ENCODE data around the gene PDCD1LG2.
"Not testable (repeated sequence)": the region's sequence is repeated elsewhere in the genome, so short reads cannot be mapped to it uniquely, and the experiment has no call there.

PDCD1LG2 gene

DNA sequence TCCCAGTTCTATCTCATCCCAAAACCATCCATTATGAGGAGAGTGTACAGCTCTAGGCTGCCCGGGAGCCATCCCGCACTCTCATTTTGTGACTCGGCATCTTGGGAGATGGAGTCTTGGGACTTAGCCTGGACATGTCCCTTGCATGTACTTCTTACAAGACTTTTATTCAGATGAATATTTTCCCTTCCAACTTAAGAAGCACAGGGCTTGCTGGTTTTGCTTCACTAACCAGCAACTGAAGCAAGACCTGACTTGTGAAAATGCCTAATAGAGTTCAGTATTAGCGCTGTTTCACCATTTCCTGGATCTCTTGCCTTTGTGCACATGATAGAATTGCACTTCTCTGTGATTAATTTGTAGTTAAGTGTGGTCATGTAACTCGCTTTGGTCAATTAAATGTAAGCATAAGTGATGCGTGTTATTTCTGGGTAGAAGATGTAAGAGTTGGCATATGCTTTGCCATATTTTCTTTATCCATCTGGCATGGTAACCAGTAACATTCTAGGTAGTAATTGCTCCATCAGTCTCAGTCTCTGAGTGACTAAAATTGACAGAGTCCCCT is 55.8 kb downstream of the PDCD1LG2 start:
- no peak for DNase-seq (ENCODE audit: low read depth in 2 of 2)

DNA sequence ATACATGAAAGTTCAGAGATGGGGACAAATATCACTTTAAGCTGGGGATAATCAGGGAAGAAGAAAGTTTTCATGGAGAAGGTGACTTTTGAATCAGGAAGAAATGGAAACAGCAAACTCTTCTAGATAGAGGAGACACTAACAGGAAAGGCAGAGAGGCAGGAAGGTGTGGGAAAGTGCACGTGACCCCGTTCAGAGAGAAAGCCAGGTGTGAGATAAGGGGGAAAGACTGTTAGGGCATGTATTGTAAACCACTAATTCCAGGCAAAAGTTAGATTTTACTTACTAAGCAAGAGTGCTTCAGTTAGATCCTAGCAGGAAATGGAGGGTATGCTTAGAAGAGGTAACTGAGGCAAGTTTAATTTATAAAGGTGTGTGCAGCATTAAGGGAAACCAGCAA is 58.5 kb downstream of the PDCD1LG2 start:
- no peak for DNase-seq (ENCODE audit: low read depth in 2 of 2)

DNA sequence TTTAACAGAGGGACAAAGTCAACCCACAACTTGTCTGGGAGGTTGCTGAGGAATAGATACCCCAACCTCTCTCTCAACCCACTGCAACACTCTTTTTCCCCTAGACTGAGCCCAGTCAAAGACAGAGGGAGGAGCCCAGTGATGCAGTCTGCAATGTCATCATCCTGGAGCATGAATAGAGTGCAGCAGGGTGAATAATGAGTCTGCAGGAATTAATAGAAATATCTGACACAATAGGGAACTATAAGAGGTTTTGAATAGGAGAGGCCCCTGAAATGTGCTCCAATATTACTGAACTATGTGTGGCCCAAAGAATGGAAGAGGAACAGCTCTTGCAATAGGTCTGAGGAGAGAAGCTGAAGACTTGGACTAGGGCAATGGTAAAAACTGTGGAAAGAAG is 59.1 kb downstream of the PDCD1LG2 start:
- DNase-seq (ENCODE audit: low read depth in 2 of 2) = no peak

DNA sequence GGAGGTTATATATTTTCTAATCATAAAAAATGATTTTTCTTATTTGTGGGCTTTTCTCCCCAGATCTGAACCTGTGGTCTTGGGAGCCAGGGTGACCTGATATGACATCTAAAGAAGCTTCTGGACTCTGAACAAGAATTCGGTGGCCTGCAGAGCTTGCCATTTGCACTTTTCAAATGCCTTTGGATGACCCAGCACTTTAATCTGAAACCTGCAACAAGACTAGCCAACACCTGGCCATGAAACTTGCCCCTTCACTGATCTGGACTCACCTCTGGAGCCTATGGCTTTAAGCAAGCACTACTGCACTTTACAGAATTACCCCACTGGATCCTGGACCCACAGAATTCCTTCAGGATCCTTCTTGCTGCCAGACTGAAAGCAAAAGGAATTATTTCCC is 59.6 kb downstream of the PDCD1LG2 start:
- DNase-seq (ENCODE audit: low read depth in 2 of 2) = no peak

DNA sequence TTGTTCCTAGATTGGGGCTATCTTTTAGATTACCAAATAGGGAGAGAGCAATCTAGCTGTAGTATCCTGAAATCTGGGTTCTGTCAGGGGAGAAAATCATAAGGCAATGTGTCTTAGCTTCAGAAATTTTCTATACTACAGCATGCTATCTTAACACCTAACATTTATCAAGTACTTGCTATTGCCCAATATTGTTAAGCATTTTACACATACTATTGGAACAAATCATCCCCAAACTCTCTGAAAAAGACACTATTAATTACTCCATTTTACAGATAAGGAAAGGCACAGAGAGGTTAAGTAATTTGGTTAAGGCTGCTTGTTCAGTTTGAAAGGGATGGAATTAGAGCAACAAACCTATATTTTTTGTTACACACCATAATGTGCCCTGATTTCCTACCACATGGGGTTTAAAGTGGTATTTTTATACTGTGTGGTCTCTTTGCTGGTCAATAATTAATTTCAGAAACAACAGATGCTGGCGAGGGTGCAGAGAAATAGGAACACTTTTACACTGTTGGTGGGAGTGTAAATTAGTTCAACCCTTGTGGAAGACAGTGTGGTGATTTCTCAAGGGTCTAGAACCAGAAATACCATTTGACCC is 61.4 kb downstream of the PDCD1LG2 start:
- no peak for DNase-seq (ENCODE audit: low read depth in 2 of 2)

DNA sequence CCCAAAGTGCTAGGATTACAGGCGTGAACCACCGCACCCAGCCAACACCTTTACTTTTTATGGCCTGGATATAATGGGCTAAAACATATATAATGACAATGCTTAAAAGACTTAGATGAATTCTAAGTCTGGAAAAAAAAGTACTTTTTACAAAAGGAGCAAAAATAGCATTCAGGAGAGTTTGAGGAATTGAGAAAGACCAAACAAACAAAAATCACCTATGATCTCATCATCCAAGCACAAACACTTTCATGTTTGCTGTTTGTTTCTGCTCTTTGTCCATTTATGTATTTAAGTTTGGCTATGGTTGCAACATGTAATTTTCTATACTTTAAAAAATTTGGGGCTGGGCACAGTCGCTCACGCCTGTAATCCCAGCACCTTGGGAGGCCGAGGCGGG is 63.8 kb downstream of the PDCD1LG2 start:
- no peak for DNase-seq (ENCODE audit: low read depth in 2 of 2)

DNA sequence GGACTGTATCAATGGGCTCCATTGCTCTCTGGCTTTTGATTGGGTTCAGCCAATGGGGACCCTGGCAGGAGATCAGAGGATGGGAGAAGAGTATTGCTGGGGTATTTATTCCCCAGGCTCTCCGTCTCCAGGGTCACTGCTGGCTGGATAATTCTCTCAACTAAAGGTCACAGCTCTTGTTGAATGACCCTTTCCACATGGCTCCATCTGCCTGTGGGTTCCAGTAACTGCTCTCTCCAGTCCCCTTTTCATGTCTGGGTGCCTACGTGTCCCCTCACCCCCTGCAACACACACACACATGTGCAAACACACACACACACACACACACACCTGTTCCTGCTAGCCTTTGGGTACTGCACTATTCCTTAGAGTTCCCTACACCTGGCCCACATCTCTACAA is 64.7 kb downstream of the PDCD1LG2 start:
- no peak for DNase-seq (ENCODE audit: low read depth in 2 of 2)

DNA sequence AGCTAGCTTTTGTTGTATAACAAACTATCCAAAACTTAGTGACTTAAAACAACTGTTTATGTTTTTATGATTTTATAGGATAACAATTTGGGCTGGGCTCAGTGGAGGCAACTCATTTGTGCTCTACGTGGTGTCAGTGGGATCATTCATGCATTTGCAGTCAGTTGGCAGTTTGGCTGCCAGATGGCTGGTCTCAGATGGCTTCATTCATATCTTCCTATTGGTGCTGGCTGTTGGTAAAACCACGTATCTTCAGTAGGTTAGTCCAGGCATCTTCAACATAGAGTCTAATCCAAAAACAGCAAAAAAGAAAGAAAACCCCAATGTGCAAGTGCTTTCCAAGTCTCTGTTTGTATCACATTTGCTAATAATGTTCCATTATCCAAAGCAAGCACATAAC is 66.9 kb downstream of the PDCD1LG2 start:
- DNase-seq (ENCODE audit: low read depth in 2 of 2) = no peak

DNA sequence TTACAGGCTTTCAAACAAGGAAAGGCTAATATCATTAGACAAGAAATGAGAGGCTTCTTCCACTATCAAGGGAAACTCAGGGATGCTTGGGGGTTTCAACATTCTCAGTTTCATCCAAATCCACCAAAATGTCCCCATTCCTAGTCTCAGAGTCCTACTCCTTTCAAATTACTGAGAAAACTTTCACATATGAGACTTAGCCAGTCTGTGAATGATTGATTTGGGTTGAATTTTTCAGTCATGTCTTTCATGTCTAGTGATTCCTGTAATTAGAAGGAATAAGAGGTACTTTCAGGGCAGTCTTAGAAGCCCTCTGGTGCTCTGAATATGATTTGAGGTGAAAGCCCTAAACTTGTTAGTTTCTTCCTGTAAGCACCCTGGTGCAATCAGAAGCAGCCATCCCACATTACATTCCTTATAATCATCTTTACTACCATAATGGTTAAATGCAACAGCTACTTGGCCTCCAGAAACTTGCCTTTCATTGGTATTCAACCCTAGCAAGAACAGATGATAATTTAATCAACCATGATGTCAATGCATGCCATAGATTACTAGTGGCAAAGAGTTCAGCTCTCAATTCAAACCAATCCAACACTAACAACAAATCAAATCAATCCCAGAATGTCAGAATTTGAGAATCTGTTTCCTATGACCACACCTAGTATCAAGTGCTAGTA is 67.8 kb downstream of the PDCD1LG2 start:
- no peak for DNase-seq (ENCODE audit: low read depth in 2 of 2)

DNA sequence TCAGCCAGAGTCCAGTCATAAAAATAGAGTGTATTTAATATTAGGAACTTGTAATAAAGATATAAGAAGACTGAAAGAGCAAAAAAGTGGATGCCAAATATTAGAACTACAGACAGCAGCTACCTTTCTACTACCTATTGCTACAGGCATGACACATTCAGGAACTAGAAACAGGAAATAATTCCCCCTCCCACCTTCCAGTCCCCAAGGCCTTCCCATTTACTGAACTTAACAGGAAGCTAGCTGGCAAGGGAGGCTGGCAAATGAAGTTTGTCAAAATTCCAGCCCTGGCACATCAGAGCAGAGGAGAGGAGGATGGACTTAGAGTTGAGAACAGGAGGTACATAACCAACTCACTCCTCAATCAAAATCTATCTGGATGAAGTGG is 68.4 kb downstream of the PDCD1LG2 start:
- no peak for DNase-seq (ENCODE audit: low read depth in 2 of 2)

DNA sequence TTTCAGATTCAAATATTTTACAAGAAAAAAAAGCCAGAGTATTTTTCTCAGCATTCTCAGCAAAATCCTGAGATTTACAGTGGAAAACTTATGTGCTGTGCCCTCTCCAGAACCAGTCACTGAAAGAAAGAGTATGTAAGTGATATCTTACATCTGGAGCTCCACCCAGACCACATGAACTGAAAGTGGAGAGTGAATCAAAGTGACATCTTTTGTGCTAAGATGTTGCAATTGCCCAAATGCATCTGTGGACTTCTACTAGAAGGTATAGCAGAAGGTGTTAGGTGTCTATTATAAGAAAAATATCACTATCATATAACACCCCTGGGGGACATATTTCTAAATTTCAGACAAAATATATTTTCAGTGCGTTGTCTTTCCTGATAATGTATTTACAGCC is 69.5 kb downstream of the PDCD1LG2 start:
- DNase-seq (ENCODE audit: low read depth in 2 of 2) = no peak

DNA sequence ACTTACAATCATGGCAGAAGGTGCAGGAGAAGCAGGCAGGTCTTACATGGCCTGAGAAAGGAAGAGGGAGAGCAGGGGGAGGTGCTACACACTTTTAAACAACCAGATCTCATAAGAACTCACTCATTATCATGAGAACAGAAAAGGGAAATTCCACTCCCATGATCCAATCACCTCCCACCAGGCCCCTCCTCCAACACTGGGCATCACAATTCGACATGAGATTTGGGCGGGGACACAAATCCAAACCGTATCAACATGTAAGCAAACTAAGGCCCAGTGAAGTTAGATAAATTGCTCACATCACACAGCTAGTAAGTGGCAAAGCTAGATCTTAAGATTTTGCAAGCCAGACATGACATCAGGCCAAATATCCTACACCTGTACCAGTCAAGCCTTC is 70.3 kb downstream of the PDCD1LG2 start:
- DNase-seq (ENCODE audit: low read depth in 2 of 2) = no peak

DNA sequence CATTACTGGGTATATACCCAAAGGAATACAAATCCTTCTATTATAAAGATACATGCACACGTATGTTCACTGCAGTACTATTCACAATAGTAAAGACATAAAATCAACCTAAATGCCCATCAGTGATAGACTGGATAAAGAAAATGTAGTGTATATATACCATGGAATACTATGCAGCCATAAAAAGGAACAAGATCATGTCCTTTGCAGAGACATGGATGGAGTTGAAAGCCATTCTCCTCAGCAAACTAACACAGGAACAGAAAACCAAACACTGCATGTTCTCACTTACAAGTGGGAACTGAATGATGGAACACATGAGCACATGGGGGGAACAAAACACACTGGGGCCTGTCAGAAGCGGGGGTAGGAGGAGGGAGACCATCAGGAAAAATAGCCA is 71.4 kb downstream of the PDCD1LG2 start:
- DNase-seq (ENCODE audit: low read depth in 2 of 2) = not testable (repeated sequence)

DNA sequence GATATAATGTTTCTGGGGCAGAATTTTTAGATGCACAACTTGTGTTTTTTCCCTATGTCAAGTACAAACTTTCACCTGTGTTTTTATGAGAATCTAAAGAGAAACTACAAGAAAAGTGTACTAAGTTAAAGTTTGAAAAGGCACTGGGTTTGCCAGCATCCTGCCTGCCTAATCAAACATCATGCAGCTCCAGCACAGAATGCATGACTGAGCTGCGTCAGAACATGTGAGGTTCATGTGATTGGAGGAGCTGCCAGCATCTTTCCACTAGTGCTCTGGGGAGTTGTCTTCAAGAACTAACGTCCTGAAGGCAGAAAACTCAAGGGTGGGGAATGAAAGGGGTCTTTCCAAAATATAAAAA is 72.5 kb downstream of the PDCD1LG2 start:
- DNase-seq (ENCODE audit: low read depth in 2 of 2) = no peak

DNA sequence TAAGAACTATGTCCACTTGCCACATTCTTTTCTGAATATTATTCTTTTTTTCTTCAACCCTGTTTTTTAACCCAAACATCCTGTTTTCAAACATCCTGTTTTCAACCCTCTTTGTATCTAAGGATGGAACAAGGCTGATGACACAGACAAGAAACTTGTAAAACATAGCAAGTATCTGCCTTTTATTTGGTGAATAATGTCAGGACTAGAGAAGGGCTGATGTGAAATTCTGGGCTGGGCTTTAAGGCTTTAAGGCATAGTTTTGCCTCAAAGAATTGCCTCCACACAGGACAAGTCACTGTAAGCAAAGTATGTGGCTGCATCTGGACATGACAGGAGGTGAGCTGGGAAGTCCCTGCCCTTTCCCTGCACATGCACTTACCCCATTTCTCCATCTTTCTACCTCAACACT is 76.1 kb downstream of the PDCD1LG2 start:
- no peak for DNase-seq (ENCODE audit: low read depth in 2 of 2)

DNA sequence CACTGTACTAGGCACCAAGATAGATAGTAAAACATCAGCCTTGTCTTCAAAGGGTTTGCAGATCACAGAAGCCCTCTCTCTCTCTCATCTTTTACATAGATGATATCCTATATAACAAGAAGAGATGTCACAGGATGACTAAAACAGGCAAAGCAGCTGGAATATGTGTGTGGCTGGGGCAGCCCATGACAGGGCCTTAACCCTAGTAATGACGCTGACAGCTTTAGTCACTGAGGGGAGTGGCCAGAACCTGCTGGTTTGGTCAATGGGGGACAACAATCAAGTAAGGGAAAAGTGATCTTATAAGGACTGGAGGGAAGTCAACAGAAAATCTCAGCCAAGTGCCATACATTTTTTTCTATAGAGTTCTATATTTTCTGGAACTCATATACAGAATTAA is 76.7 kb downstream of the PDCD1LG2 start:
- DNase-seq (ENCODE audit: low read depth in 2 of 2) = peak in 1 of 2 donors; percentile 42

DNA sequence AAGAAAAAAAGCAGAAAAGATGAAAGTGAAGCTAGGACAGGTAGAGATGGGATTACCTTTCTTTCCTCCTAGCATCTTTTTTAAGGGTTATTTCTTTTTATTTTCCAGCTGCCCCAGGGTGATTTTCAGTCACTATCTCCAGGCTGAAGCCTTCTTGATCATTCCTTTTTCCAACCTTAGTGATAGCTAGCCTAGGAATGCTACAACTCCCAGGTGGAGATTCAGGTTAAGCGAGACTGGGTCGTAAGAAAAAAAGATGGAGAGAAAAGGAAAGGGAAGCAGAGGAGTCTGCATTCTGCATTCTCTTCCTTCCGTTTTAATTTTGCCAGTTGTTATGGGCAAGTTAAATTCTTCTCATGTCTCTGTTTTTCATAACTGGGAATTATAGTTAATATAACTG is 81.9 kb downstream of the PDCD1LG2 start:
- no peak for DNase-seq (ENCODE audit: low read depth in 2 of 2)

DNA sequence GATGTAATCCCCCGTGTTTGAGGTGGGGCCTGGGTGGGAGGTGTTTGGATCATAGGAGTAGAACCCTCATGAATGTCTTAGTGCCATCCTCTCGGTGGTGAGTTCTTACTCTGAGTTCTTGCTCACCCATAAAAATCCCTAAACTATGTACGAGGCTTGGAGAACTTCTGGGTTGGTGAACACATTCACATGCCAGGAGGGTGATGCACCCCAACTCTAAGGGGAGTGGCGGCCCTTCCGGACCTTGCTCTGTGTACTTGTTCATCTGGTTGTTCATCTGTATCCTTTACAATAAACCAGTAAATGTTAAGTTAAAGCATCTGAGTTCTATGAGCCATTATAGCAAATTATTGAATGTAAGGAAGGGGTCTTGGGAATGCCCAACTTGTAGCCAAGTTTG is 82.6 kb downstream of the PDCD1LG2 start:
- DNase-seq (ENCODE audit: low read depth in 2 of 2) = no peak

DNA sequence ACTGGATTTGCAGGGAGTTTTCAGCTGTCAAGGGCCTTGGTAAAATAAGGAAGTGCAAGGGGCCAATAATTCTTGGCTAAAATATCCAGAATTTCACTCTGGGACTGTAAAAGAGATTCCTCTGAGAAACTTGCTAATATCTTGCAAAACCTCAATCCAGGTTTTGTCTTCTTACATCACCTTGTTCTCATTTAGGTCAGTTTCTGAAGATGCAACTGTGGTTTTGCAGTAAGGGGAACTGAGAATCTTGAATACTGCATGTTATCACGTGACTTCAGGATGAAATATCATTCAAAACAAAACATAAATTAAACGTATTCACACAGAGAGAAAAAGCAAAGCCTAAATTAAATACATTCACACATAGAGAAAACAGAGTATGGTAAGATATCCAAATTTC is 83.6 kb downstream of the PDCD1LG2 start:
- DNase-seq (ENCODE audit: low read depth in 2 of 2) = no peak

DNA sequence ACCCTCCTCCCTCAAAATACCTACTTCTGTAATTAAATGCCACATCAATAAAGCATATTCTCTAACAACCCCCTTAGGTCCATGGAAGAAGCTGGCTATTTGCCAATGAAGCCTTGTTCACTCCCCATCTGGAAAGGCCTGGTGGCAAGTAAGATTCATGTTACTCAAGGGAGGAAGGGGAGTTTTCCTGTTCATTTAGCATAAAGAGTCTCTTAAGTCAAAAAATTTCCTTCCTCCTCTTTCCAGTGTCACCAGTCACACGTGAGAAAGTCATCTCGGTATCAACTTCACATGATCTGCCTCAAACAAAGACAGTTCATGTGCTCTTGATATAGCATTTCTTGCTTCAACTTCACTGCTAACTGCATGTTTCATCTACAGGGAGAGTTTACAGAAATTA is 85.8 kb downstream of the PDCD1LG2 start:
- no peak for DNase-seq (ENCODE audit: low read depth in 2 of 2)

DNA sequence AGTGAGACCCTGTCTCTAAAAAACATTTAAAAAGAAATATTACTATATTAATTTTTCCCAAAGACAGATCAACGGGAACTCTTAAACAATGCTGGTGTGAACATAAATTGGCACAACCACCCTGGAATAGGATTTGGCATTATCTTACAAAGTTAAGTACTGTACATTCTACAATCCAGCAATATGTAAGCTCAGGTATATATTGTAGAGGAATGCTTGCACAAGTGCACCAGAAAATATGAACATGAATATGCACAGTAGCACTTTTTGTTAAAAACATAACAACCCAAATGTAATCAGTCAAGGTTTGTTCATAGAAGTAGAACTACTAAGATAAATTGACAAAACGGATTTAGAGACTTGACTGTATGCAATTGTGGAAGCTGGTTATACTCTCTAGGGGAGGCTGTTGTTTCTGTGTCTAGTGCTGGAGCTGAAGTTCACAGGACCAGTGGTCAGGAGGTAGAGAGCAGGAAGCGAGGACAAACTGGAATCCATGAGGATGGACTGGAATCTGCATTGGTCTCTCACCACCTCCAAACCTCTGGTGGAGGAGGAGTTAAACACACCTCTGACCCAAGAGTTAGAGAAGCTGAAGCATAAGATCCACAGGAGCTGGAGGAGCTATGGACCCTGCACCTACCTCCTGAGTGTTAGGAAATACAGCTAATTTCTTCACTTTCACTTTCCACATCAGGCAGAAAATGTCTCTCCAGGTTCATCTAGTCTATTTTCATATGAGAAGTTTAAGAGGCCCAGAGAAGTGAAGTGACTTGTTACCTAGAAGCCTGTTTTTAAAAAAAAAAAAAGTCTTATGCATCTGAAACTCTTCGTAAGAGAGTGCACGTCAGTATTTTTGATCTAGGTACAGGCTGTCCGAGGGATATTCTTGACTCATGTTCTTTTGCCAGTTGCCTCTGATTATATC is 98.2 kb downstream of the PDCD1LG2 start:
- no peak for DNase-seq (ENCODE audit: low read depth in 2 of 2)

DNA sequence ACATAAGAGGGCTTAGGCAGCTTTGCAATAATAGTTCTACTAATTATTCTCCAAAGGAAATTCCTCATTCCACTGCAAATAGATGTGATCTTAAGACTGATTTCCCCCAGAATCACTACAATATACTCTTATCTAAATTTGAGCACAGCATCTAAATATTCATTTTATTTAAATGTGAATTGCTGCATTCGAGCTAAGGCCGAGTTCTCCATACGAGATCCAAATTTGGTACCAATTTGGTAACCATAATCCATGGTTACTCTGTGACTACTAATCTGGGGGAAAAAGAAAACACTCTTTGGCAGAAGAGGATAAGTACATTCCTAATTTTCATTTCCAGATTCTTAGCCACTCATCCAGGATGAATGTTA is 98.9 kb downstream of the PDCD1LG2 start:
- DNase-seq (ENCODE audit: low read depth in 2 of 2) = no peak

DNA sequence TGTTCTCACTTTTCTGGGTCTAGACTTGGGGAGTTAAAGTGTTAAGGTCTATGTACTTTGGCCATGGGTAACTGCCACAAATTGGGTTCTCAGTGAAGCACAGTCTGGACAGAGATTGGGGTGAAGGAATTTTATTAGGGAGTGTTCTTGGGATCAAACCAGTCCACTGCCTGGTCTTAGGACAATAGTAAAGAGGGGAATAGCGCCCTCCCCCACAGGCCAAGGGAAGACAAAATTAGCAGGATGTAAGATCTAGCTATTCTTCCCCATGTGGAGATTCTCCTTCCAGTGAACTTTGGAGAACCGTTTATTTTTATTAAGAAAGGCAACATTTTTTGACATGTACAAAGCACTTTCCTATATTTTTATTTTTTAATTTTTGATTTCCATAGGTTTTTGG is 100.2 kb downstream of the PDCD1LG2 start:
- no peak for DNase-seq (ENCODE audit: low read depth in 2 of 2)
